GM19025 (cell line): Measurements from ENCODE around the gene KLHL29.

Source experiments
- ATAC-seq: cut with Tn5 transposase; IDR thresholded peaks from one replicate; pipeline ENCODE4 v1.9.1; 2021; ENCODE audit warnings: mild to moderate bottlenecking, low read depth, moderate library complexity; ENCODE audit not compliant: unreplicated experiment

The KLHL29 gene

GRCh38 chr2:23420091-23420839, 35.3 kb downstream of the KLHL29 start:
- ATAC-seq = no peak

DNA sequence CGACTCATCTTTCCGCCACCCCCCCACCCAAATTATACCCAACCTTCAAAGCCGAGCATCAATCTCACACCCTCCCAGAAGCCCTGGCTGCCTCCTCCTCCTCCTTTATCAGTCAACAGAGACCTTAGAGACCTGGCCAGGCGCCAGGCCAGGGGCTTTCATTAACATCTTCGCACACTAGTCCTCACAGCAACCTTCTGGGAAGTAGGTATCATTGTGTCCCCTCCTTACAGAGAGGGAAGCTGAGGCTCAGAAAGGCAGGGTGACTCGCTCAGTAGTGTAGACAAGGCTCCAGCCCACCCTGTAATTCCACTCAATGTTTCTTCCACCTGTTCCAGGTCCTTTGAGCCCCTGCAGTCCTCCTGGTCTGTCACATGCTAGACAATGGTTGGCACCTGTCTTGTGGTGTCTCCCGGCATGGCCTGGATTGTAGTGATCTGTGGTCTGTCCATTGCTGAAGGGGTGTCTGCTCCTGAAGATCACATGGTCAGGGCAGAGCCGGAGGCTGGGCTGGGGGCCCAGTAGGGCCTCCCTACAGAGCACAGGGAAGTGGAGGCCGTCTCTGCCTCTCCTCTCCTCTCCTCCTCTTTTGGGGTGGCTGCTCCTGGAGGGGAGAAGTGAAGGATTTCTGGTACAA, 36.0 kb downstream of the KLHL29 start:
- no peak for ATAC-seq

DNA sequence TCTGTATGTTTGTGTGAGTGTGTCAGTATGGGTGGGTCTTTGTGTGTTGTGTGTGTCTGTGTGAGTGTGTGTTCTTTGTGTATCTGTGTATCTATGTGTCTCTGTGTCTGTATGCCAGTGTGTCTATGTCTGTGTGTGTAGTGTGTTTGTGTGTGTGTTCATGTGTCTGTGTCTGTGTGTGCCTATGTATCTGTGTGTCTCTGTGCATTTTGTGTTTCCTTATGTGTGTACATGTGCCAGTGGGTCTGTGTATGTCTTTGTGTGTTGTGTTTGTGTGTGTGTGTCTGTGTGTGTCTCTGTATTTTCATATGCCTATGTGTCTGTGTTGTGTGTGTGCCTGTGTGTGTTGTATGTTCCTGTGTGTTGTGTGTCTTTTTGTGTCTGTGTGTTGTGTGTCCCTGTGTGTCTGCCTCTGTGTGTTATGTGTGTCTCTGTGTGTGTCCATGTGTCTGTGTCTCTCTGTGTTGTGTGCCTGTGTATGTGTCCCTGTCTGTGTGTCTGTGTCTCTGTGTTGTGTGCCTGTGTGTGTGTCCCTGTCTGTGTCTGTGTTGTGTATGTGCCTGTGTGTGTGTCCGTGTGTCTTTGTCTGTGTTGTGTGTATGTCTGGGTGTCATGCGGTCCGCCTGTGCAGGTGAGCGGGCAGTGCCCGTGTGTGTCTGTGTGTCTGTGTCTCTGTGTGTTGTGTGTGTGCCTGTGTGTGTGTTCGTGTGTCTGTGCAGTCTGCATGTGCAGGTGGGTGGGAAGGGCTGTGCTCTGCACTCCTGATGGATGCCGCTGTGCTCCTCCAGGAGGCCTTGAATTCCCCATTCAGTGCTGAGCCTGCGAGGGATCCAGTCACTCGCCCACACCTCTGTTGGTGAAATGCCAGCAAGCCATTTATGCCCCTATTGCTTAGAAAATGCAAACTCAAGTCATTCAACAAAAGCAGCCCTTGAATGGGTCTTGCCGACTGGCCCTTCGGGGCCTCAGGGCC, 37.4 kb downstream of the KLHL29 start:
- no peak for ATAC-seq

DNA sequence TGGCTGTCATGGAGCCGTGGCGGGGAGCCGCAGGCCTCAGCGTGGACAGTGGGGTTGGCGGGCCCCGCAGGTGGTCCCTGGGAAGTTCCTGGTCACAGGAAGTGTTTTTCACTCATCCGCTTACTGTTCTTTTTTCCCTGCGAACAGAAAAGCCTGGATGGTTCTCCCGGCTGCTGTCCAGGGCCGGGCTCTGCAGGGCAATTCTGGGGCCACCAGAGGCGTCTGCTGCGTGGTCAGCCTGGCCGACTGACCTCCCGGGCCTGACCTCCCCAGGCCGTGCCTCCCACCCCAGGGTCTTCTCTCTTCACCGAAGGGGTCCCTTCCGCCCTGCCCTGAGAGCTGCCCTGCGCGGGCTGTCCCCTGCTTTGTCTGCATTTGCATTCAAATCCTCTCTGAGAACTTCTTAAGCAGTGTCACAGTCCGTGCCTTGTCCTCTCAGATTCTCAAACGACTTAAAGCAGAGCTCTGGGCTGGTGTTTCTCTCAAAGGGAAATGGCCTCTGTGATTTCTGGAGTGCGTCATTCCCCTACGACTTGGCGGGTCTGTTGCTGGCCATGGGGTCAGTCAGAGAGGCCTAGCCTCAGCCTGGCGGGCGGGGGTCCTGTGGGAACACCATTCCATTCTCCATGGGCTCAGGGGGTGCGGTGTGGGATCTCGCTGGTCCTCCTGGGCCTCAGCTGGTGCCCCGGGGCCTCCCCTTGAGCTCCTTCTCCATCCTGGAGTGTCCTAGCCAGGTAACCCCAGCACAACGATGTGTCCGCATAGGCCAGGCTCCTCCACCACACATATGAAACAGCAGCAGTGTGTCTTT, 38.3 kb downstream of the KLHL29 start:
- ATAC-seq = no peak

GRCh38 chr2:23423873-23424680, 39.1 kb downstream of the KLHL29 start:
- ATAC-seq = no peak

DNA sequence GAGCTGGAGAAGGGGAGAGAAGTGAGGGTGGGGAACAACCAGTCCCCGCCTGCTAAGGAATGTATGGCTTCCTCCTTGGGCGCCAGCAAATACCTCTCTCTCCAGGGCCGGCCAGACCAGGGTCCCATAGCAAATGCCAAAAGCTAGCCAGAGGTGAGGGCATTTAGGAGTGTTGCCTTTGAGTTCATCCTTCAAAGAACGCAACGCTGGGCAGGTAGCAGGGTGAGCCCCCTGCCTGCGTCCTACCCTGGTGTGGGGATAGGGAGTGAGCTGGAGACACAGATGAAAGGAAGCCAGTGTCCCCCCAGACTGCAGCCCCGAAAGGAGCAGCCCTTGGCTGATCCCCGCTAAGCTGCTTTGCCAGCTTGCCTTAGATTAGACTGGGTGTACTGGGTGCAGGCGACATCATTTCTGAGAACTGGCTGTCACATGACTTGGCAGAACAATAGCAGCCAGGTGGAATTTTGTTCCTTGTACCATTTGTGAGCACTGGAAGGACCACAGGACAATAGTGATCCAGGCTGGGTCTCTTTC, 40.4 kb downstream of the KLHL29 start:
- ATAC-seq = no peak

- ATAC-seq = no peak
Observed at GRCh38 chr2:23425885-23426262, 40.9 kb downstream of the KLHL29 start.

DNA sequence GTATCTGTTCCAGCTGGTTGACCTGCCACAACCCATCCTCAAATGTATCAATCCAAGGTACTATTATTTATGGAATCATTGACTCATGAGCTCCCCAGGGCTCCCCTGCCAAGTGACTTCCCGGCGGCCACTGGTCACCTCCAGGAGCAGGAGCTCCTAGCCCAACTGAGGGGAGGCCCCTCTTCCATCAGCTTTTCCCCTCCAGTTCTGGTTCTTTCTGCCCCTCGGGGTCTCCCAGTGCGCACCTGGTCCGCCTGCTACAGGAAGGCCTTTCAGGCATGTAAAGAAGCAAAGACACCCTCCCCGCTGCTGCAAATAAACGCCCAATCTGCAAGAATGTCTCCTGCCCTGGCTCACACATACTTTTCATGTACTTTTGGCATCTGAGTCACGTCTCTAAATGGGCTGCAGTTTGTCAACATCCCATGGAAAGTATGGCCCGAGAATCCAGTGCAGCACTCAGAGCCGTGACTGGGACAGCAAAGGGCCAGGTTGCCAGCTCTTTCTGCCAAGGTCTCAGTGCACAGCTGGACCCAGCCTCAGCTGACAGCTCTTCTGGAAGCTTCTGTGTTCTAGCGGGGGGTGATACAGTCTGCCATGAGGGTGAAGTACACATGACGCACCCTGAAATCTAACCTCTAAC, 41.4 kb downstream of the KLHL29 start:
- ATAC-seq = no peak

DNA sequence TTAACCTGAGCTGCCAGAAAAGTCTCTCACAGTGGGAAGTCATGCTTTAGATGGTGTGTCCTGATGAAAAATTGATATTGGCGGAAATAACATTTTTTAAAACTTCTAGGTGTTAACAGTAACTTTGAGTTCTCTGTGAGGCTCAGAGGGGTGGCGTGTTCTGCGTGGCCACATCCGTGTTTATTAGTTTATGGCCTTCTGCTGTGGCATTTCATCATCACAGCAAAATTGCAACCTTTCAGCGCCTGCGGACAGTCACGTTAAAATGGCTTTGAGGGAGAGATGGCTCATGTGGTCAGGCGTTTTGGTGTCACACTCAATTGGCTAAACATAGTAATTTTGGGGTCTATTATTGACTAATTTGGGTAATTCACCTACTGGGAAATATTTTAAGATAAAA, 42.4 kb downstream of the KLHL29 start:
- ATAC-seq = no peak

DNA sequence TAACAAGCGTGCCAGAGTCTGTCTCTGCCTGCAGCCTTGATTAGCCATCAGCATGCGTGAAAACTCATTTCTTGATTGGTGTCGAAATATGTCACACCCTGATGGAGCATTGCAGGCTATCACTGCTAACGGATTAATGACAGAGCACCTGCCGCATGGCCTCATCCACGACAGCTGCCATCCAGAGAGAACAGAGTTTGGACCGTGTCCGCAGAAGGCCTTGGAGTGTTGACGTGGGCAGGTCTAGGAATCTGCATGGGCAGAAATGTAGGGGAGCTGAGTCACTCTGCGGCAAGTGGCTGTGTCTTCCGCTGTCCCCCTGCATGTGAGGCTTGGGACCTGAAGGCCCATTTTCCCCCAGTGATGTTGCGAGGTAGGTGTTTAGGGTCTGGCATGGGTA, 43.0 kb downstream of the KLHL29 start:
- no peak for ATAC-seq

- ATAC-seq = no peak
Observed at GRCh38 chr2:23429036-23429435, 44.1 kb downstream of the KLHL29 start.

- no peak for ATAC-seq
Observed at GRCh38 chr2:23430263-23430662, 45.3 kb downstream of the KLHL29 start.

DNA sequence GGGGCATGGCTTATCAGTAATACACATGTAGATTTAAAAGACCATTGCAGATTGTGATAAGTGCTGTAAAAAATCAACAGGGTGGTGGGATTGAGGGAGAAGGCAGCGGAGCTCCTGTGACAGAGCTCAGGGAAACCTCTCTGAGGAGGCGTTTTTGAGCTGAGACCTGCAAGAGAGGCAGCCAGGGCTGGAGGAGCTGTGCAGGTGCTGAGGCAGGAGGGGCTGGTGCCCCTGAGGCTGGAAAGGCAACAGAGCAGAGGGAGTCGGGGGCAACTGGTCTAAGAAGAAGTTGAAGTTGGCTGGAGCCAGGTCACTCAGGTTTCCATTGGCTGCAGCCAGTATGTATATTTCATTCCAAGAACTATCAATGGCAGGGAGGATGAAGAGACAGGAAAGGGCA, 47.6 kb downstream of the KLHL29 start:
- no peak for ATAC-seq

GRCh38 chr2:23433282-23433681, 48.3 kb downstream of the KLHL29 start:
- ATAC-seq = no peak

GRCh38 chr2:23434721-23435121, 49.7 kb downstream of the KLHL29 start:
- ATAC-seq = no peak

GRCh38 chr2:23435250-23436035, 50.5 kb downstream of the KLHL29 start:
- ATAC-seq = no peak

- ATAC-seq = no peak
Observed at GRCh38 chr2:23436346-23437098, 51.5 kb downstream of the KLHL29 start.
